Caki2 (cell line): ENCODE results near the gene APCDD1L. TPM values are rescaled to one million over a fixed set of nuclear protein-coding genes. Genes with fewer than 3 reads are reported as not detected.

Experiments
- total RNA-seq: library from RNA; depleted of rRNA; stranded (reverse); fragments of >200 nt; shearing (Covaris generic); gene quantifications from 2 replicates; pipeline ENCODE4 v1.2.3, GENCODE V29; 2014; ENCODE audit warnings: low replicate concordance; rRNA removed

Gene APCDD1L
- total RNA-seq, 1 experiment from 2014 or later: not detected

Other genes starting within 250 kb of the APCDD1L start
- gene RAB22A, start 205.7 kb downstream of the APCDD1L start, total RNA-seq: 9.4 and 11.7 TPM in 2 replicates
- 29.0 and 29.1 TPM in 2 replicates for gene VAPB, start 126.2 kb downstream of the APCDD1L start, total RNA-seq
- 31.2 and 43.7 TPM in 2 replicates for gene STX16, start 135.9 kb upstream of the APCDD1L start, total RNA-seq
- gene NPEPL1, start 177.4 kb upstream of the APCDD1L start, total RNA-seq: 56.9 and 71.6 TPM in 2 replicates